Neural crest cell (in vitro differentiated cells): ENCODE data around the gene SENP6. TPM values are rescaled to one million over a fixed set of nuclear protein-coding genes. Genes with fewer than 3 reads are reported as not detected.
"Not testable (repeated sequence)": the region's sequence is repeated elsewhere in the genome, so short reads cannot be mapped to it uniquely, and the experiment has no call there.

Experiments used
- DNase-seq: peaks from one replicate; pipeline ENCODE4 v3.0.0; 2021; ENCODE audit warnings: low read depth, mixed read lengths, low spot score
- H3K27ac Mint-ChIP-seq: one replicate; pipeline ENCODE4 v1.8.0; 2021; ENCODE audit warnings: mild to moderate bottlenecking, mixed read lengths; ENCODE audit not compliant: unreplicated experiment
- H3K27me3 Mint-ChIP-seq: 2 replicates; pipeline ENCODE4 v1.8.0; 2021; ENCODE audit warnings: low read depth, mild to moderate bottlenecking, mixed read lengths
- H3K36me3 Mint-ChIP-seq: 2 replicates; pipeline ENCODE4 v1.8.0; 2021; ENCODE audit warnings: low read depth, mild to moderate bottlenecking, mixed read lengths
- H3K4me1 Mint-ChIP-seq: 2 replicates; pipeline ENCODE4 v1.8.0; 2021; ENCODE audit warnings: mixed read lengths
- H3K4me3 Mint-ChIP-seq: one replicate; pipeline ENCODE4 v1.8.0; 2021; ENCODE audit warnings: mild to moderate bottlenecking, mixed read lengths
- H3K9me3 Mint-ChIP-seq: 2 replicates; pipeline ENCODE4 v1.8.0; 2021; ENCODE audit warnings: mixed read lengths
- total RNA-seq: library from RNA; stranded (reverse); gene quantifications from 2 replicates; pipeline ENCODE4 v1.2.1, GENCODE V29; 2021
- TF ChIP-seq, protein P1 (sequence below): fragments of 200-600 bp; sonication (generic); conservative IDR thresholded peaks from 2 replicates; pipeline ENCODE4 v1.5.0; 2021; ENCODE audit warnings: antibody characterized with exemption, mild to moderate bottlenecking

SENP6 gene
- total RNA-seq, 1 donor from 2014 or later = 96.5 TPM

DNA sequence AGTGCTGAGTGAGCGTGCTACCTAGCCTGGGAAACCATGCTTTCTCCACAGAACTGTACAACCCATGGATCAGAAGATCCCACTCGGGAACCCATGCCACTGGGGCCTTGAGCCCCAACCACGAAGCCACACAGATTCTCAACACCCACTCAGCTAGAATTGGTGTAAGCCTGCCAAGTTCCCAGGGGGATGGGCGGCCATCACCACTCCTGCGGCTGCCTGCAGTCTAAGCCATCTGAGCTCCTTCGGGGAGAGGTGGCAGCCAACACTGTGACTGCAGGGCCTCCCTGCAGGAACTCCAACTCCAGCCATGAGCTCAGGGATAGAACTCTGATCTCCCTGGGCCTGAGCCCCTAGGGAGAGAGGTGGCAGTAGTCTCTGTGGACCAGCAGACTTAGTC, 33.6 kb upstream of the SENP6 start:
- no peak for DNase-seq
- no peak overlapping the region for H3K4me3 Mint-ChIP-seq
- H3K4me1 Mint-ChIP-seq = no peaks in the 10 kb centered on the region
- TF ChIP-seq, protein P1, sequence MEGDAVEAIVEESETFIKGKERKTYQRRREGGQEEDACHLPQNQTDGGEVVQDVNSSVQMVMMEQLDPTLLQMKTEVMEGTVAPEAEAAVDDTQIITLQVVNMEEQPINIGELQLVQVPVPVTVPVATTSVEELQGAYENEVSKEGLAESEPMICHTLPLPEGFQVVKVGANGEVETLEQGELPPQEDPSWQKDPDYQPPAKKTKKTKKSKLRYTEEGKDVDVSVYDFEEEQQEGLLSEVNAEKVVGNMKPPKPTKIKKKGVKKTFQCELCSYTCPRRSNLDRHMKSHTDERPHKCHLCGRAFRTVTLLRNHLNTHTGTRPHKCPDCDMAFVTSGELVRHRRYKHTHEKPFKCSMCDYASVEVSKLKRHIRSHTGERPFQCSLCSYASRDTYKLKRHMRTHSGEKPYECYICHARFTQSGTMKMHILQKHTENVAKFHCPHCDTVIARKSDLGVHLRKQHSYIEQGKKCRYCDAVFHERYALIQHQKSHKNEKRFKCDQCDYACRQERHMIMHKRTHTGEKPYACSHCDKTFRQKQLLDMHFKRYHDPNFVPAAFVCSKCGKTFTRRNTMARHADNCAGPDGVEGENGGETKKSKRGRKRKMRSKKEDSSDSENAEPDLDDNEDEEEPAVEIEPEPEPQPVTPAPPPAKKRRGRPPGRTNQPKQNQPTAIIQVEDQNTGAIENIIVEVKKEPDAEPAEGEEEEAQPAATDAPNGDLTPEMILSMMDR = no peak
- peaks cover 24% of the 10 kb centered on the region for H3K9me3 Mint-ChIP-seq
- no peak overlapping the region for H3K27ac Mint-ChIP-seq
- H3K36me3 Mint-ChIP-seq = peaks cover 15% of the 10 kb centered on the region
- peaks cover 2% of the 10 kb centered on the region for H3K27me3 Mint-ChIP-seq

DNA sequence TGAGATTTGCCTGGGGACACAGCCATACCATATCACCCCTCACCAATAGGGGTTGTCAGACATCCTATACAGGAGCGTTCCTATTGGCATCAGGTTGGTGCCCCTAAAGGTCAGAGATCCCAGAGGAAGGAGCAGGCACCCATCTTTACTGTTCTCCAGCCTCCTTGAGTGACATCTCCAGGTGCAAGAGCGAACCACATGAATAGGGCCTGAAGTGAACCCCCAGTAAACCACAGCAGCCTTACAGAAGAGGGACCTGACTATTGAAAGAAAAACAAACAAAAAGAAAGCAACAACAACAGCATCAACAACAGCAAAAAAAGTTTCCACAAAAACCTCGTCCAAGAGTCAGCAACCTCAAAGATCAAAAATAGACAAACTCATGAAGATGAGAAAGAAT, 32.7 kb upstream of the SENP6 start:
- TF ChIP-seq, protein P1 = no peak
- Mint-ChIP-seq H3K36me3 (peaks cover 15% of the 10 kb centered on the region), H3K27me3 (peaks cover 2% of the 10 kb centered on the region), H3K4me1 (no peaks in the 10 kb centered on the region), H3K27ac (no peak overlapping the region), H3K9me3 (peaks cover 24% of the 10 kb centered on the region), H3K4me3 (no peak overlapping the region)
- DNase-seq = no peak

DNA sequence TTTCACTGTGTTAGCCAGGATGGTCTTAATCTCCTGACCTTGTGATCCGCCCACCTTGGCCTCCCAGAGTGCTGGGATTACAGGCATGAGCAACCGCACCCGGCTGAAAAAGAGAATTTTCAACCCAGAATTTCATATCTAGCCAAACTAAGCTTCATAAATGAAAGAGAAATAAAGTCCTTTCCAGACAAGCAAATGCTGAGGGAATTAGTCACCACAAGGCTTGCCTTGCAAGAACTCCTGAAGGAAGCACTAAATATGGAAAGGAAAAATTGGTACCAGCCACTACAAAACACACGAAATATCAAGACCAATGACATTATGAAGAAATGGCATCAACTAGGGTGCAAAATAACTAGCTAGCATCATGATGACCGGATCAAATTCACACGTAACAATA, 31.0 kb upstream of the SENP6 start:
- DNase-seq = not testable (repeated sequence)

DNA sequence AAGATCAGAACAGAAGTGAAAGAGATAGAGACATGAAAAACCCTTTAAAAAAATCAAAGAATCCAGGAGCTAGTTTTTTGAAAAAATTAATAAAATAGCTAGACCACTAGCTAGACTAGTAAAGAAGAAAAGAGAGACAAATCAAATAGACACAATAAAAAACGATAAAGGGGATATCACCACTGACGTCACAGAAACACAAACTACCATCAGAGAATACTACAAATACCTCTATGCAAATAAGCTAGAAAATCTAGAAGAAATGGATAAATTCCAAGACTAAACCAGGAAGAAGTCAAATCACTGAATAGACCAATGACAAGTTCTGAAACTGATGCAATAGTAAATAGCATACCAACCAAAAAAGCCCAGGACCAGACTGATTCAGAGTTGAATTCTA, 29.6 kb upstream of the SENP6 start:
- Mint-ChIP-seq H3K27me3 (peaks cover 3% of the 10 kb centered on the region), H3K36me3 (peaks cover 3% of the 10 kb centered on the region), H3K9me3 (peaks cover 8% of the 10 kb centered on the region), H3K4me1 (no peaks in the 10 kb centered on the region), H3K27ac (no peak overlapping the region), H3K4me3 (no peak overlapping the region)
- DNase-seq = no peak
- TF ChIP-seq, protein P1 = no peak

More for the DNA sequence above, 31.0 kb upstream of the SENP6 start:
- not testable (repeated sequence) for H3K27ac Mint-ChIP-seq, H3K4me1 Mint-ChIP-seq, H3K27me3 Mint-ChIP-seq, H3K36me3 Mint-ChIP-seq, H3K4me3 Mint-ChIP-seq
- H3K9me3 Mint-ChIP-seq = peaks cover 12% of the 10 kb centered on the region

DNA sequence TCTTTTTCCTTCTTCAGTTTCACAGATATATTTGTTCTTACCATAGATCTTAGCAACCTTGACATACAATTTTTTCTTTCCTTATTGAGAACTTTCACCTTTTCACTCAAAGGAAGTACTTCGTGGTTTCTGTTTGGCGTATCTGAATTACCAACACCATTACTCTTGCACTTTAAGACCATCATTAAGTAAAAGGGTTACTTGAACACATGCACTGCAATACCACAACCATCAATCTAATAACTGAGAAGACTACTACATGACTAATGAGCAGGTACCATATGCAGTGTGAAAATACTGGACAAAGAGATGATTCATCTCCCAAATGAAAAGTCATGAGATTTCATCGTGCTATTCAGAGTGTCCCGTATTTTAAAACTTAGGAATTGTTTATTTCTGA, 21.7 kb upstream of the SENP6 start:
- Mint-ChIP-seq H3K4me3 (no peak overlapping the region), H3K27ac (no peak overlapping the region), H3K27me3 (no peaks in the 10 kb centered on the region), H3K36me3 (no peaks in the 10 kb centered on the region), H3K4me1 (no peaks in the 10 kb centered on the region), H3K9me3 (peaks cover 13% of the 10 kb centered on the region)
- TF ChIP-seq, protein P1 = no peak
- DNase-seq = no peak

DNA sequence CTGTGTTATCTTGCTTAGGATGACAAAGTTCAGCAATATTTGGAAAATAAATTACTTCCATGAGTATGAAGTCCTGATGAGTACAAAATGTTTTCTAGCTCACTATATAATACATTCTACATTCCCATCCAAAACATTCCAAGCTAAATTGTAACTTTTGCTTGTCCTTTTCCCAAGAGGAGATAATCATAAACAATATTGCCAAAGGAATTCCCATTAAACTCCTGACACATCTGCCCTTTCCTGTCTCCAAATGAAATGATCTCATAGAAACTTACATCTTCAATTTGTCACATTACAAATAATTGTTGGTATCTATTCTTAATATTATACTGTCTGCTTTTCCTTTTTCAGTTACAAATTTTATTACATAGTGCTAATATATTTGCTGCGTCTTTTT, 20.4 kb upstream of the SENP6 start:
- TF ChIP-seq, protein P1 = no peak
- no peaks in the 10 kb centered on the region for H3K4me1 Mint-ChIP-seq
- H3K9me3 Mint-ChIP-seq = peaks cover 16% of the 10 kb centered on the region
- no peaks in the 10 kb centered on the region for H3K36me3 Mint-ChIP-seq
- no peak overlapping the region for H3K4me3 Mint-ChIP-seq
- DNase-seq = no peak
- no peaks in the 10 kb centered on the region for H3K27me3 Mint-ChIP-seq
- H3K27ac Mint-ChIP-seq = no peak overlapping the region

DNA sequence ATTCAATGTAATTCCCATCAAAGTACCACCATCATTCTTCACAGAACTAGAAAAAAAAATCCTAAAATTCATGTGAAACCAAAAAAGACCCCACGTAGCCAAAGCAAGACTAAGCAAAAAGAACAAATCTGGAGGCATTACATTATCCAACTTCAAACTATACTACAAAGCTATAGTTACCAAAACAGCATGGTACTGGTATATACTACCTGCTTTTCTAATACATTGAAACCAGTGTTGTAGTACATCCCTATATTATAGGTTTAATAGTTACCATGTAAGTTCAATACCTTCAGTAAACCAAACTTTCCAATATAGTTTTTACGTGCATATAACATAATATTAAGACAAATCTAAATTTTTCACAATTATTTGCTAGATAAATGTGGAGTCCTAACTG, 17.1 kb upstream of the SENP6 start:
- not testable (repeated sequence) for H3K4me3 Mint-ChIP-seq, H3K4me1 Mint-ChIP-seq, H3K27ac Mint-ChIP-seq, H3K27me3 Mint-ChIP-seq, DNase-seq, H3K36me3 Mint-ChIP-seq
- peaks cover 16% of the 10 kb centered on the region for H3K9me3 Mint-ChIP-seq
